ENCODE measurements around the gene DENND5A.

Gene DENND5A

DNA sequence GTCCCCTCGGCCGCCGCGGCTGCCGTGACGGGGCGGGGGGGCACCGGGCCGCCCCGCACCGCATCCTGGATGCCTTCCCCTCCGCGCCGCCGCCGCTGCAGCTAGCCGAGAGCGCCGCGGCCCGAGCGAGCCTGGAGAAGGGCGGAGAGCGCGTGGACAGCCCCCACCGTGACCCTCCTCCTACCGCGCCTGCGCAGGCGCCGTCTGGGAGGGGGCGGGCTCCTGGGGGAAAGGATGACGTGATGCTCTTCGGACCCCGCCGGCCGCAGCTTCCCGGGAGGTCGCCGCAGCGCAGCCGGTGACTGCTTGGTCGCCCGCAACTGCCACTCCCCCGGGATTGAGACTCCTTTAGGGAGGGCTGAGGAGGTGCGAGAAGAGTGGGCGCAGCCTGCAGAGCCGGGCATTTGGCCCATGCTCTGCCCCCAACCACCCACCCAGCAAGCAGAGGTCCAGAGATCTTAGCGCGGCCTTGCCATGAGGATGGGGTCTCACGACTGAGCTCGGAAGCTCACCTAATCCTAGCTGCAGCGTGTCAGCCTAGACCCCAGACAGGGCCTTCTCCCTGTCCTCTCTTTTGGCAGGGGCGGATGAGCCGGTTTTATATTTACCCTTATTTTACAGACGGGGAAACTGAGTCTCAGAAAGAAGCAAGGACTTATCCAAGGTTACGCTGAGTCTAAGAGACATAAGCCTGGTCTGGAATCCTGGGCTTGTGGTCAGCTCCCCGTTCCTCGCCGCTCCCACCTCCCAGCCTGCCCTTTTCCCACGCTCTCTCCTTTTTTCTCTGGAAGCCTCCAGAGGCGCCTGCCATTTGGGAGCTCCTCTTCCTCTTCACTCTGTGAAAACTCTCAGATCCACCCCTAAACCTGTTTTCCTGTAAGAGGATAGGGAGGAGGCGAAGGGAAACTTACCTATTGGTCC, at the start of gene DENND5A:
Gene DENND5A (minus strand): TSS at position 140 of the 921 bp plus-strand sequence. CDS start 281 bp downstream, outside the sequence.
- peak in 1 of 4 experiments; percentile 25 for DNase-seq

DNA sequence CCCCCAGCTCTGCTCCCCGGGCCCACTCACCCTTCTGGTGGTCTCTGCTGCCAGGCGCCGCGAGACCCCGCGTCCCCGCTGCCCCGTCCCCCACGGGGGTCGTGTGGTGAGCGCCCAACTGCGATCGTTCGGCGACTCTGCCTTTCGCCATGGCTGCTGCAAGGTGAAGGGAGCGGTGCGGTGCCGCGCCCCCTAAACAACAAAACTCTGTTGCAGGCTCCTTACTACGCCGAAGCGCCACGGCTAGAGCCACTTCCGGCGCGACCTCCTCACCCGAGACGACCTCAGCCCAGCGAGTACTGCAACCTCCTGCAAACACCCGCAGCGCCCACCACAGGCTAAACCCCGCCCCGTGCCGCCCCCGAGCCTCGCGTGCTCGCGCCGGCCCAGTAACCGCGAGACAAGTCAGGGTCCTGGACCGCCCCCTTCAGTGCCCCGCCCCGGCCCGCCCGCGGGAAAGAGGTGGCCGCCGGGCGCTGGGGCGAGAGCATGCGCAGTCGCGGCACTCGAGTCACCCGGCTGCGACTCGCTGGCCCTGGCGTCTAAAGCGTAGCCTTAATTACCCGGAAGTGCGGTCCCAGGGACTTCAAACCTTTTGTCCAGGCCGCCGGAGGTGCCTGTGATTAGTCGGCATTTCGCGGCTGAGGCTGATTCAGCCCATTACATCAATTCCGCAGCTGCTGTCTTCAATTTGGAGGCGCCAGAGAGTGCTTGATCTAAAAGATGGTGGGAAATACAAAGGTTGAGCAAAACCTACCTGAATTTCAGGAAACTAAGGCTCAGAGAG, 49.3 kb upstream of the DENND5A start, which contains the start of gene TMEM41B:
Gene TMEM41B (minus strand): TSS at position 303 of the 787 bp plus-strand sequence. CDS start 152 bp downstream, at position 151.
- DNase-seq, result peak; percentile 99

DNA sequence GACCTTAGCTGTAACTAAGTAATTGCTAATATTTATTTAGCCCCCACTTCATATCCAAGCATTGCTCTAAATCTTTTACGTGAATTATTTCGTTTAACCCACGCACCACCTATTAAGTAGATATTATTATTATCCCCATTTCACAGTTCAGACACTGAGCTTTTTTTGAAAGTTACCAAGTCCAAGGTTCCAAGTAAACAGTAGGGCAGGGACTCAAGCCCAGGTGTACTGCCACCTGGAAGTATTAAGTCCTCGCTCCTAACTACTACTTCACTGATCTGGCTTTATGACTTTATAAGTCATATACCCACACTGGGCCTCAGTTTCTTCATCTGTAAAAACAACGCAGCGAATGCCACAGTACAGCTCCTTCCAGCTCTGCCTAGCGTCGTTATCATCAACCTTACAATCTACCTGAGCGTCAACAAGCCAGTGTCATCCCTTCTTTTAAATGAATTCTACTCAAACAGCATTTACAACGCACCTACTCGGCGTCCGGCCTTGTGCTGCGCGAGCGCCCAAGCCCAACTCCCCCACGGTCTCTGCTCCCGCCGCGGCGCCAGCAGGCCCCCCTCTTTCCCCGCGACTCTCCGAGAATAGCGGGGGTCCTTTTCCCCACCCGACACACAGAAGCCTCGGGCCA, 48.6 kb upstream of the DENND5A start:
- DNase-seq, result peak in 1 of 4 experiments; percentile 42

DNA sequence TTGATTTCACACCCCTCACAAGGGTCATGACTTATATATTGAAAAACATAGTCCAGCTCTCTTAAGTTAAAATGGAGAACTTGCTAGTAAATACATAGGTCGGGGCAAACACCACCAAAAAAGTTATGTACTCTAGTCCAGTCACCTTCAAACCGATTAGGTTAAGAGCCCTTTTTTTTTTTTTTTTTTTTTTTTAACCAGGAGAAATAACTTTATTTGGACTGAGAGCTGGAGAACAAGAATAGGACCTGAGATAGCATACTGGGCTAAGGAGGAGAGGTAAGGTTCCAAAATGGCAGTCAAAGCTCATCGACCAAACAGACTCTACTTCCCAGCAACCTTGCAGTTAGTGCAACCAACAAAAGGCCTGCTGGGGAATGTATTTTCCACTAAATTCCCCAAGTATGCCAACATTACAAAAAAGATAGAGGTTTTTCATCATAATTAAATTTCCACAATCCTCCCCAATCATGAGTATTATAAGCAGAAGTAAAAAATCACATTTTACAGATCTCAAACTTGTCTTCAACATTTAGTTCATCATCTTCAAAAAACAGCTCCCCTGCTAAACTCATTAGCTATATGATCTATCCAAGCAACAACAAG, 45.4 kb upstream of the DENND5A start:
- no peak for DNase-seq

DNA sequence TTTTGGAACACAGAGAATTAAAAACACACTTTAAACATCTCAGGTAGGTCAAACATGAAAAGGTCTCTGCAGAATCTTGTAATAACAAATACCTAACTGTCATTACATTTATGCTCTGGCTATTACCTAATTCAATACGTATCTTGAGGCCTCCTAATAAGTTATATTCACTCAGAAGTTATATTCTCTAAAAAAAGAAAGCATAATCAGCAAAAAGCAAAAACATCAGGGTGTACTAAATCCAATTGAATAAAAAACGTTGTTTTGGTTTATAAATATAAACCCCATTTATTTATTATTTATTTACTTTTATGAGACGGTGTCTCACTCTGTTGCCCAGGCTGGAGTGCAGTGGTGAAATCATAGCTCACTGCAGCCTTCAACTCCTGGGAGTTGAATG, 39.0 kb upstream of the DENND5A start:
- DNase-seq, result no peak

DNA sequence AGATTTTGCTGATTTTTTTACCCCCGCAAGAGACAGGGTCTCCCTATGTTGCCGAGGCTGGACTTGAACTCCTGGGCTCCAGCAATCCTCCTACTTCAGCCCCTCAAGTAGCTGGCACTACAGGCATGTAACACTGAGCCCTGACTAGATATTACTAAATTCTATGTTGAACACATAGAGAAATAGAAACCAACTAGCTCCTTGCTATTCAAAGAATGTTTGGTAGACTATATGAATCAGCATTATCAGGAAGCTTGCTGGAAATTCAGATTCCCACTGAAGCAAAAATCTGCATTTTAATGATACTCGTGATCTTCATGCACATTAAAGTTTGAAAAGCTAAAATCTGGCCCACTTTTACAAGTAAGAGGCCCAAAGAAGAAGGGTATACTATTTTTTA, 37.3 kb upstream of the DENND5A start:
- no peak for DNase-seq

DNA sequence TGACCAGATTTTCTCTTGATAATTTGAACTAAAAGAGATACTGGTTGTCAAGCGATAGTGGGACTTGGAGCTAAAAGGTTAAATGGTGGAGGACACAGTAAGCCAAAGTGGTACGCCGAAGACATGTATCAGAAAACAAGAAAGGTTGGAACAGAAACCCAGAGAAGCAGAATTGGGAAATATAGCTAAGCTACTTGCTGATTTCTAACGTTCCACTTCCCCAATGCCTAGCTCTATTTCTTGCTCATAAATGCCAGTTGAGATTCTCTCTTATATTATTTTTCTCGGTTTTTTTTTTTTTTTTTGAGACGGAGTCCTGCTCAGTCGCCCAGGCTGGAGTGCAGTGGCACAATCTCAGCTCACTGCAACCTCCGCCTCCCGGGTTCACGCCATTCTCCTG, 36.6 kb upstream of the DENND5A start:
- DNase-seq, result no peak

DNA sequence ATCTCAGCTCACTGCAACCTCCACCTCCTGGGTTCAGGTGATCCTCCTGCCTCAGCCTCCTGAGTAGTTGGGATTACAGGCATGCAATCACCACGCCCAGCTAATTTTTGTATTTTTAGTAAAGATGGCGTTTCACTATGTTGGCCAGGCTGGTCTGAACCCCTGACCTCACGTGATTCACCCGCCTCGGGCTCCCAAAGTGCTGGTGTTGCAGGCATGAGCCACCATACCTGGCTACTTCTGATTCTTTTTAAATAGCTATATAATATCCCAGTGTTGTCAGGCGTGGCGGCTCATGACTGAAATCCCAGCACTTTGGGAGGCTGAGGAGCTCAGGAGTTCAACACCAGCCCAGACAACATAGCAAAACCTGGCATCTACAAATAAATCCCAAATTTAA, 28.5 kb upstream of the DENND5A start:
- no peak for DNase-seq

DNA sequence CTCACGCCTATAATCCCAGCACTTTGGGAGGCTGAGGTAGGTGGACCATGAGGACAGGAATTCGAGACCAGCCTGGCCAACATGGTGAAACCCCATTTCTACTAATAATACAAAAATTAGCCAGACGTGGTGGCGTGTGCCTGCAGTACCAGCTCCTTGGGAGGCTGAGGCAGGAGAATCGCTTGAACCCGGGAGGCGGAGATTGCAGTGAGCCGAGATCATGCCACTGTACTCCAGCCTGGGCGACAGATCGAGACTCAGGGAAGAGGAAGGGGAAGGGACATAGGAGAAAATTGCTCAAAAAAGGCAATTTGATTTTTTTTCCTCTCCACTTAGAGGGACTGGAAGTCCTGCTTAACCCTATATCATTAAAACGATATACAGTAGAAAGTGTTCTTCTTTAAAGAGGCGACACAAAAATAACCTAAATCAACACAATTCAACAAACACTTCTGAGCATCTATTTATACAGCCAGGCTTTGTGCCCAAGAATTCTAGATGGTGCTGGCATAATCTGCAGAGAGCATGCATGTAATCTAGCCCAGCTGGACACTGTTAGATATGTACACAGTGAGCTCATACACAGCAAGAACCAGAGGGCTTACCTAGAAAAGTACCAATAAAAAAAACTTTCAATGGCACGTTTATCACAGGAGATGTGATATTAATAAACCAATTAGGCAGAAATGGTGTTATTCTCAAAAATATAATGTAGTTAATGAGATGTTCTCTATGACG, 20.9 kb upstream of the DENND5A start:
- no peak for DNase-seq

DNA sequence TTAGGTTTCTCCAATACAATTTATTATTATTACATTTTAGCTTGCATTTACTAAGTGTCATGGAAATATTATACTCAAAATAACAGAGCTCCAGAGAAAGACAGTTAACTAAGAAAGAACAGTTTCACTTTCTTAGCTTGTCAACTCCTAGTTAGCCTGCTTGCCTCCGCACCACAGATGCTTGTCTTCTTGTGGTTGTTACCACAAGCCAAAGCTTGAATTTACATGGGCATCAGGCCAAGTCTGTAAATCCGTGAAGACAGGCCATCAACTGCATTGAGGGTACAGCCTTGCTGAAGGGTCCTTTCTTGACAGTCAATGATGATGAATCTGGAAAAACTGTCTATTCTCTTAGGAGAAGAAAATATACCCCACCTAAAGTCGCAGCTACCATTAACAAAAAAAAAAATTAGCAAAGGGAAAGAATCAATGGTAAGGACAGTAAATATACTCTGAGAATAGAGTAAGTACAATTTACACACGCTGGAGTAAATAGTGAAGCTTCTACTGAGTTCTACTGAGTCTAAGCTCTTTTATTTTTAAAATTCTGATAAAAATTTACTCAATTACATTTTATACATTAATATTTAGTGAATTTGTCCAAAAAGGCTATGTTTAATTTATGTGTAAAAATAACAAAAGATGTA, 15.6 kb upstream of the DENND5A start:
- DNase-seq, result no peak

DNA sequence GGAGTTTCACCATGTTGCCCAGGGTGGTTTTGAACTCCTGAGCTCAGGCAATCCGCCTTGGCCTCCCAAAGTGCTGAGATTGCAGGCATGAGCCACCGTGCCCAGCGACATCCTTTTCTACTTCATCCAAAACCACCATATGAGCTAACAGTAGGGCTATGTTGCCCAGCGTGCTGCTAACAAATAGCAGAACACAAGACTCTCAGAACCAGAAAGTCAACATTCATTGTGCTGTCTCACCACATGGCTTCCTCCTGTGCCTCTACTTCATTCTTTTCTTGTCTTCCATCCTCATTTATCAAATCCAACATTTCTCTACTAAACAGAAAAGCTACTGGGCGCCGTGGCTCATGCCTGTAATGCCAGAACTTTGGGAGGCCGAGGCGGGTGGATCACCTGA, 12.0 kb upstream of the DENND5A start:
- DNase-seq, result no peak

DNA sequence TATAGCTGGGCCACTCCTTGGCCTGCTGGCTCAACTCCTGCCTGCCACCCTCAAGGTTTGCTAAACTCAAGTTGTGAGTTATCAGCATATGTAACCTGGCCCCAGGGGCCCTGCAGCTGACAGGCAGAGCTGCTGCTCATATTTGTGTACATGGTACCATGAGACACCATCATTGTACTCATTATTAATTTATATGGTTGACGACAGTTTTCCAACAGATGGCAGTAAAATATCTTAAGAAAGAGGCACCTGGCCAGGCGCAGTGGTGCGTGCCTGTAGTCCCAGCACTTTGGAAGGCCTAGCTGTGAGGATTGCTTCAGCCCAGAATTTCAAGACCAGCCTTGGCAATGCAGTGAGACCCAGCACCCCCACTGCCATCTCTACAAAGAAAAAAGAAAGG, 11.4 kb upstream of the DENND5A start:
- DNase-seq, result no peak

DNA sequence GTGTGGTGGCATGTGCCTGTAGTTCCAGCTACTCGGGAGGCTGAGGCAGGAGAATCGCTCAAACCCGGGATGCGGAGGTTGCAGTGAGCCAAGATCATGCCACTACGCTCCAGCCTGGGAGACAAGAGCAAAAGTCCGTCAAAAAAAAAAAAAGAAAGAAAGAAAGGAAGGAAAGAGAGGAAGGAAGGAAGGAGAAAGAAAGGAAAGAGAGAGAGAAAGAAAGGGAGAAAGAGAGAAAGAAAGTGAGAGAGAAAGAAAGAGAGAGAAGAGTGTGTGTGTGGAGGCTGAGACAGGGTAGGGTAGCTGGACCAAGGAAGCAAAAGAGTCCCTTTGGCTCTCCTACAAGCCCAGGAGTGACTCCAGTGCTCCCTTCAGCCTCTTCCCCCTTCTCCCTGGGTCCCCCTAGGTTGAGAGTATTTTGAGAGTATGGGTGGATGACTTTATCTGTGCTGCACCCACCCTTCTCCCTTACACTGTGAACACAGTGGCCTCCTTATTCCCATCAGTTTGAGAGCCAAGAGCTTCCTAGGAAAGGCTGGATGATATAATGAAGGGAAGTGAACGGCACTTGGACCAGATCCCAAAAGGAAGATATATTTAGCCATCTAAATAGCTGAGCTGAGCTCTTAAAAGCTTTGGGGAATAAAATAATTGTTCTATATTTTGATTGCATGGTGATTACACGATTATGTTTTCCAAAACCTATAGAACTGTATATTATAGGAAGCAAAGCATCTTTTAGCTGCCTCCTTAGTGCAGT, 9.5 kb upstream of the DENND5A start:
- no peak for DNase-seq

DNA sequence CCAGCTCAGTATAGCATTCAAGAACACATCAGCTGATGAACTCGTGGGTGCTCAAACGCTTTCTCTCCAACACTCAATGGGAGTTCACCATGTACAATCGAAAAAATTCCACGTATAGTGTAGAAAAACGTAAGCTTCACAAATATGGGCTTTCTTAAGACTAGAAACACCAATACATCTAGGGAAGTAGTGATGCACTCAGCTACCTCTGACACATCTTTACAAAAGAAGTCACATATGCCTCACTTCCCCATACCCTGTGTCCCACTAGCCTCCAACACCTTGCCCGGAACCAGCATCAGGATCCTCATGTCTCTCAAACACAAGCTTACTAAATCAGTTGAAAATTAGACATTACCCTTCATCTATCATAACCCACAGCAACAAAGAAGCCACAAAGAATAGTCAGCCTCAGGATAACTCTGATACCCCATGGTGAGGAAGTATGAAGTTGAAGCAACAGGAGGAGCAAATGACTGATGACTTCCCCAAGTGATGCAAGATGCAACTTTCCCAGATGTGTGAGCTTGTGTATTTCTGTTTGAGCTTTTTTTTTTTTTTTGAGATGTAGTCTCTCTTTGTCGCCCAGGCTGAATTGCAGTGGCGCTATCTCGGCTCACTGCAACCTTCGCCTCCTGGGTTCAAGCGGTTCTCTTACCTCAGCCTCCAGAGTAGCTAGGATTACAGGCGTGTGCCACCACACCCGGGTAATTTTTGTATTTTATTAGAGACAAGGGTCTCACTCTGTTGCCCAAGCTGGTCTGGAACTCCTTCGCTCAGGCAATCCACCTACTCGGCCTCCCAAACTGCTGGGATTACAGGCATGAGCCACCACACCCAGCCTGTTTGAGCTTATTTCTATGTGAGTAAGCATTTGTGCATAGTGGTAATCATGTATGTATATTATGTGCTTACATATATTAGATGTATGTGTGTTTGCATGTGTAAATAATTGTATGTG, 8.5 kb upstream of the DENND5A start:
- DNase-seq, result no peak

DNA sequence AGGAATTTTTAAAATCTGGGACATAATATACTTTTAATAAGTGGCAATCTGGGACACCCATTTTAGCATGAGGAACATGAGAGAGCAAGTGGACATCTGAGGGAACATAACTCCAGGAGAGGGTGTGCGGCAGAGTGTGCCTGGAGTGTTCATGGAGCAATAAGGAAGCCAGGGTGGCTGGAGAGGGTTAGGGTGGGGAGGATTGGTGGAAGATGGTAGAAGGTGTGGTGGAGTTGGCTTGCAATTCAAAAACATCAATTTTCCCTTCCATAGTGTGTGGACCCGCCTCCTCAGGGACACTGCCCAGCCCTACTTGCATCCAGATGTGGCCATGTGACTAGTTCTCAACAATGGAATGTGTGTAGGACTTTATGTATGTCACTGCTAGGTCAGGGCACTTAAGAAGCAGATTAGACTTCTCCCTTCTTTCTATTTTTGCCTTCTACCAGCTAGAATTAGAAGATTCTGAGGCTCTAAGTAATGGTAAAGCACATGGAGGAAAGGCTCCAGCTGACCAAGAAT, 4.4 kb upstream of the DENND5A start:
- no peak for DNase-seq

DNA sequence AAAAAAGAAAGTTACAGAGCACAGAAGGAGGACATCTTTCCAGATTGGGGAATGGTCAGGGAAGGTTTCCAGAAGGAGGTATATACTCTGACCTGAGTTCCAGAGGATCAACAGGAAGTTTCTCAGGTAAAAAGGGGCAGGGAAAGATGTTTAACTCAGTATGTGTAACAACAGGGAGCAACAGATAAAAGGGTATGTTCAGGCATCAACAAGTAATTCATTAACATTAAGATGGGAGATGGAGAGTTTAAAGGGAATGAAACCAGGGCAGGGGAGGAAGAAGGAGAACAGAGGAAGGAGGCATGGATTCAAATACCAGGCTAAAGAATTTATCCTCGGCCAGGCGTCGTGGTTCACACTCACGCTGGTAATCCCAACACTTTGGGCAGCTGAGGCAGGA, 2.5 kb upstream of the DENND5A start:
- no peak for DNase-seq

DNA sequence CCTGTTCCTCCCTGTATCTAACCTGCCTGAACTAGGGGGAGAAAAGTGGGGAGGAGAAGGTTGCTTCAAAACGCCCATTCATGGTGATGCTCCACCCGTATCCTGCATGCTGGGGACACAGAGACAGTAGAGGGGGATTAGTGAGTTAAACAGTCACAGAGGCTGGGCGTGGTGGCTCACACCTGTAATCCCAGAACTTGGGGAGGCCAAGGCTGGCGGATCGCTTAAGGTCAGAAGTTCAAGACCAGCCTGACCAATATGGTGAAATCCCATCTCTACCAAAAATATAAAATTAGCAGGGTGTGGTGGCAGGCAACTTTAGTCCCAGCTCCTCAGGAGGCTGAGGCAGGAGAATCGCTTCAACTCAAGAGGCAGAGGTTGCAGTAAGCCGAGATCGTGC, 1.8 kb upstream of the DENND5A start:
- no peak for DNase-seq

DNA sequence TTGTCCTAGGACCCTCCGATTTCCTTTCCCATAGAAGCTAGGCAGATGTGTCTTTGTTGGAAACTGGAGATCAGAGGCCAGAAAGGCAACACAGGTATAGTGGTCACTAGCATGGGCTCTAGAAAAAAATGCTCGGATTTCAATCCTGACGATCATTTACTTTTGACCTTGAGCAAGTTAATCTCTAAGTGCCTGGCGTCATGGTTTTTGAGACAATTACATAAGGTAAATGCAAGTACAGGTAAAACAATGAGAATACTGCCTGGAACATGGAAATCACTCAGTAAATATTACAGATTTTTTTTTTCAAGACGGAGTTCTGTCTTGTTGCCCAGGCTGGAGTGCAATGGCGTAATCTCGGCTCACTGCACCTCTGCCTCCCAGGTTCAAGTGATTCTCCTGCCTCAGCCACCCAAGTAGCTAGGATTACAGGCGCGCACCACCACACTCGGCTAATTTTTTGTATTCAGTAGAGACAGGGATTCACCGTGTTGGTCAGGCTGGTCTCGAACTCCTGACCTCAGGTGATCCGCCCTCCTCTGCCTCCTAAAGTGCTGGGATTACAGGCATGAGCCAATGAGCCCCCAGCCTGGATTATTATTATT, 1.1 kb upstream of the DENND5A start:
- no peak for DNase-seq

Data from activated CD4-positive, CD25-positive, alpha-beta regulatory T cell (primary cell).